Stimulated activated memory B cell treated with anti-CD40 and anti-IgM and Interleukin-4, amounts not matched to agents 10 μg/mL and 1 μg/mL and 100 μg/mL, for 72 hours (primary cell): ENCODE measurements around the gene PSAPL1.
"Not testable (repeated sequence)": the region's sequence is repeated elsewhere in the genome, so short reads cannot be mapped to it uniquely, and the experiment has no call there.

Experiments
- ATAC-seq: fragments of 150-1000 bp; cut with Tn5 transposase; 2 replicates; pipeline ENCODE4 v1.10.0; 2021
- H3K27ac Mint-ChIP-seq: one replicate; pipeline ENCODE4 v1.8.0; 2022; ENCODE audit warnings: mild to moderate bottlenecking, mixed read lengths
- H3K27me3 Mint-ChIP-seq: one replicate; pipeline ENCODE4 v1.8.0; 2022; ENCODE audit warnings: mixed read lengths
- H3K36me3 Mint-ChIP-seq: one replicate; pipeline ENCODE4 v1.8.0; 2022; ENCODE audit warnings: mixed read lengths
- H3K4me1 Mint-ChIP-seq: one replicate; pipeline ENCODE4 v1.8.0; 2022; ENCODE audit warnings: mixed read lengths
- H3K4me3 Mint-ChIP-seq: one replicate; pipeline ENCODE4 v1.8.0; 2022; ENCODE audit warnings: mild to moderate bottlenecking, moderate library complexity, mixed read lengths
- H3K9me3 Mint-ChIP-seq: one replicate; pipeline ENCODE4 v1.8.0; 2022; ENCODE audit warnings: mixed read lengths

The PSAPL1 gene

DNA sequence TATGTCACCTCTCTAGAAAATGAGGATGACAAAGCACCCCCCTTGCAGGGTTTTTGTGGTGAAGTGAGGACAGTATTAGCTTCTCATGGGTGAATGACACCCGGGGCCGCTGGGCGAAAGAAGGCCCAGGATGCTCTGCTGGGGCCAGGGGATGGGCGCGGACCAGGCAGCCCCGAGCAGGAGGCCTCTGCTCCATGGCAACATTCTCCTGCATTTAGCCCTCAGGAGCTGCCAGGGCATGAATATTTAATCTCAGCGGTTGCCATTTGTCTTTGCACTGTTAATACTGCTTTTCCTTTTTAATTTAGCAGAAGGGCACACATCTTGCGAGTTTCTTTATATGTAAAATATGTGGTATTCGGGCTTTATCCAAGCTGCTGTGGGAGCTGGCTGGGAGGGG is 30.3 kb upstream of the PSAPL1 start:
- no peak overlapping the region for H3K4me3 Mint-ChIP-seq
- peaks cover 15% of the 10 kb centered on the region for H3K27me3 Mint-ChIP-seq
- no peaks in the 10 kb centered on the region for H3K36me3 Mint-ChIP-seq
- ATAC-seq = no peak
- no peak overlapping the region for H3K27ac Mint-ChIP-seq
- peaks cover 4% of the 10 kb centered on the region for H3K9me3 Mint-ChIP-seq
- H3K4me1 Mint-ChIP-seq = no peaks in the 10 kb centered on the region

DNA sequence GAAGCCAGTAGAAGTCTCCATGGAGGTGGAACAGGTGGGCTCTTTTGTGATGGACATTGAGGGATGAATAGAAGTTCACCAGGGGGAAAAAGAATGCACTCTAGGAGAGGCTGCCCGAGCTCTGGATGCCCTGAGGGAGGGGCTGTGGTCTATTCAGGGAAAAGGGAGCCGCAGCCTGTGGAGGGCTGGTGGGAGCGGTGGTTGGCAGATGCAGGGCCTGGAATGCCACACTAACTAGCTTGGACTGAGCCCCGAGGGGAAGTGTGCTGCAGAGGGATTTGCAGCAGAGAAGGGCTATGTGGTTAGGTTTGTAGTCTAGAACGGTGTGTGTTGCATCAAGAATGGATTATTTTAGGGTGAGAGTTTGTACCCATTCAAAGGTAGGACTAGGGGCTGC is 29.5 kb upstream of the PSAPL1 start:
- H3K4me3 Mint-ChIP-seq = no peak overlapping the region
- ATAC-seq = no peak
- peaks cover 4% of the 10 kb centered on the region for H3K9me3 Mint-ChIP-seq
- no peak overlapping the region for H3K27ac Mint-ChIP-seq
- H3K27me3 Mint-ChIP-seq = peaks cover 15% of the 10 kb centered on the region
- H3K36me3 Mint-ChIP-seq = no peaks in the 10 kb centered on the region
- no peaks in the 10 kb centered on the region for H3K4me1 Mint-ChIP-seq

DNA sequence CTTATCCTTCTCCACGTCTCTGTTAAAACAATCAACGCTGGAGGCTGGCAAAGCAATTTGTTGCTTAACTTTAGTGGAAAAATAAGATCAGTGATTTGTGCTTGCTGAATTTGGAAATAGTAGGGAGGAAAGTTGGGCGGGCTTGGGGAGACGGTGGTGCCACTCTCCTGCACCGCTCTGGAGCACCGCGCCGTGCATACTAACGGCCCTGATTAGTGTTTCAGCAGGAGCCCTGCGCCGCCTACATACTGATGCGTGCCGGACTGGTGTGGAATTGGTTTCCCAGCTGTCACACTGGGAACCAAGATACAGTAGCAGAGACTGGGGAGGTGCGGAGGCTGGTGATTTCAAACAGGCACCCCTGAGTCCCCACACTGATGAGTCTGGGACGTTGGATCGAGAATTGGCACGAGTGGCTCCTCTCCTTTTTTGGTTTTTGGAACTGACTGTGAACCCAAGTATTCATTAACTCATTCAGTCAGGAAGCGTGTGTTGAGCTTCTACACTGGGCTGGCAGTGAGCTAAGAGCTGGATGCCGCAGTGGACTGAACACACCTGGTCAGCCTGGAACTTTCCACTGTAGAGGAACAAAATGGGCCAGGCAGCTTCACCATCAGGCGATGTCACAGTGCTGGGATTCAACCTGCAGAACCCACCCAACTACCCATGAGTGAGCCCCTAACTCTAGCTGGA is 29.0 kb upstream of the PSAPL1 start:
- no peak overlapping the region for H3K27ac Mint-ChIP-seq
- H3K36me3 Mint-ChIP-seq = no peaks in the 10 kb centered on the region
- no peak overlapping the region for H3K4me3 Mint-ChIP-seq
- no peaks in the 10 kb centered on the region for H3K4me1 Mint-ChIP-seq
- peaks cover 15% of the 10 kb centered on the region for H3K27me3 Mint-ChIP-seq
- no peaks in the 10 kb centered on the region for H3K9me3 Mint-ChIP-seq
- ATAC-seq = no peak

DNA sequence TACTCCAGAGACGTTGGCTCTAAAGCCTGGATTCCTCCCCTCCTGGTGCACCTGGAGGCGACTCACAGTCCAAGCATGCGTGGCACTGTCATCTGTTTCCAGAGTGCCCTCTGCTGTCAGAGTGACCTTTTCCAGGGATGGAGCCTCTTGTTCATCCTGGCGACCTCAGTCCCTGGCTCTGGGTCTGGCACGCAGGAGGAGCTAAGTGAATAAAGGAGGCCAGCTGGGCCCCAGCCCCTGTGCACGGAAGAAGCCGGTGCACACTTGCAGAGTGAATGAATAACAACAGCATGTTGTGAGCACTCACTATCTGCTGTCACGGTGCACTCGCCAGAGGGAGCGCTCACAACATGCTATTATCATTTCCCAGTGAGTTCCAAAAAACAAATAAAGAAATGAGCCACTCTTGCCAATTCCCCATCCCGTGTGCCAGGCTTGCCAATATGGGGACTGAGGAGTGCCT is 27.8 kb upstream of the PSAPL1 start:
- no peak overlapping the region for H3K4me3 Mint-ChIP-seq
- peaks cover 15% of the 10 kb centered on the region for H3K27me3 Mint-ChIP-seq
- H3K4me1 Mint-ChIP-seq = no peaks in the 10 kb centered on the region
- no peak for ATAC-seq
- no peak overlapping the region for H3K27ac Mint-ChIP-seq
- no peaks in the 10 kb centered on the region for H3K9me3 Mint-ChIP-seq
- no peaks in the 10 kb centered on the region for H3K36me3 Mint-ChIP-seq

DNA sequence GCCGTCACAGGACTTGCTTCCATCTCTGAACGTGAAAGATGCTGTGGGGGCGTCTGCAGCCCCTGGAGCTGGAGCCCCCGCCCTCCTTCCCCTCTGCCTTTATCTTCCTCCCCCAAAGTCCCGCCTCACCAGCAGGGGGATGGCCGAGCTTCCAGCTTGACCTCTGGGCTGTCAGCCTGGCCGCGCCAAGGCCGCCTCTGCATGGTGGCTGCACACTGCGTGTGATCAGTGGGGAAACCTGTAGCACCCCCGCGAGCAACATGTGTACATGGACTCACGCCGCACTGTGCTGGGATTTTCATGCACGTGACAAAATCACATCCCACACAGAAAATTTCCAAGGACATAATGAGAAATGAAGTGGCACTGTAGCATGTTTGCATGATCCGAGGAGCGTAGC is 26.5 kb upstream of the PSAPL1 start:
- no peaks in the 10 kb centered on the region for H3K36me3 Mint-ChIP-seq
- no peak overlapping the region for H3K4me3 Mint-ChIP-seq
- H3K27ac Mint-ChIP-seq = no peak overlapping the region
- no peak for ATAC-seq
- no peaks in the 10 kb centered on the region for H3K9me3 Mint-ChIP-seq
- peaks cover 15% of the 10 kb centered on the region for H3K27me3 Mint-ChIP-seq
- no peaks in the 10 kb centered on the region for H3K4me1 Mint-ChIP-seq

DNA sequence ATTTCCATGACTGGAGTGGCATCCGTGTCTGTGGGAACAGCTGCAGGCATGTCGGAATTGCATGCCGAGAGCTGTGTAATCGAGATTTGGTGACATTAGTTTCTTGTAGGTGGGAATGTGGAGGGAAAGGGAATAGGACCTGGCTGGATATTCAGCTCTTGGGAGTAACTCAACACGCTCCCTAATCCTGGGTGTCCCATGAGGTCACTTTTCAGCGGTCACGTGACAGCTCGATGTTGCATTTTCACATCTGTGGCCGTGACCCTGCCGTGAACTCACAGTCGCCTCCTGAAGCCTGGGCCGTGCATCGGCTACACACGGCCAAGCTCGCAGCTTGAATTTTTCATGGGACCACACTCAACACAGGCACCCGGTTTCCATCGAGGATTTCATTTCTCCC is 25.8 kb upstream of the PSAPL1 start:
- H3K4me3 Mint-ChIP-seq = no peak overlapping the region
- no peak overlapping the region for H3K27ac Mint-ChIP-seq
- peaks cover 15% of the 10 kb centered on the region for H3K27me3 Mint-ChIP-seq
- no peaks in the 10 kb centered on the region for H3K9me3 Mint-ChIP-seq
- H3K36me3 Mint-ChIP-seq = no peaks in the 10 kb centered on the region
- no peak for ATAC-seq
- no peaks in the 10 kb centered on the region for H3K4me1 Mint-ChIP-seq

DNA sequence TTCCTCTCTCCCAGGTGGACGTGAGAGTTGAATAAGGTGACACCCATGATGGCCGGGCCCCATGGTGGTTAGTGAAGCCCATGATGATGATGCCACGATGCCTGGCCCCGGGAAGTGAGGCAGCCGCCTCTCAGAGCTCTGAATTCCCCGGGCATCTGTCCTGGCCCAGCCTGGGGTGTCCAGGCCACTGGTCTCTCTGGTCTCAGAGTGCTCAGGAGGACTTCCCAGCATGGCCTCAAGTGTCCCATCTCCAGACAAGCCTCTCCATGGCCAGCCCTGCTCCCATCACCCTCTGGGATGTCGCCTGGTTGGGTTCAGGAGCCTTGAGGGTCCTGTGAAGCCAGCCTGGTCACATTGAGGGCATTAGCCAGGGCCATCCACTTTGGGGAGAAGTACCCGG is 24.7 kb upstream of the PSAPL1 start:
- H3K36me3 Mint-ChIP-seq = no peaks in the 10 kb centered on the region
- H3K9me3 Mint-ChIP-seq = no peaks in the 10 kb centered on the region
- H3K27me3 Mint-ChIP-seq = peaks cover 15% of the 10 kb centered on the region
- no peak for ATAC-seq
- no peaks in the 10 kb centered on the region for H3K4me1 Mint-ChIP-seq
- H3K27ac Mint-ChIP-seq = no peak overlapping the region
- no peak overlapping the region for H3K4me3 Mint-ChIP-seq

DNA sequence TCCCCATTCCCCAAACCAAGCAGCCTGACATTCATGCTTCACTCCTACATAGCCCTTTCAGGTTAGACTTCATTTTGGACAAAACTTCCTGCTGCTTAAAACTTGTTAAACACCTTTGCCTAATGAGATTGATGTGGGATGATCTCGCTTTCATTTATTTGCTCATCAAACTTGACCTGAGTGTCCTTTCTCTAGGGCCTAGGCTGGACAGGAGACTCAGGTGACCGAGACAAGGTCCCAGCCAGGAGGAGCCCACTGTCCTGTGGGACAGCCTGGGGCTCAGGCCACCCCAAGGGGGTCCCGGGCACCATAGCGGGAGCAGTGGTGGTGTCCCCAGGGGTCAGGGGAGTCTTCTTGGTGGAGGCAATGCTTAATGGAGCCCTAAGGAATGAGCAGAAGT is 23.7 kb upstream of the PSAPL1 start:
- no peak overlapping the region for H3K27ac Mint-ChIP-seq
- peaks cover 15% of the 10 kb centered on the region for H3K27me3 Mint-ChIP-seq
- no peaks in the 10 kb centered on the region for H3K9me3 Mint-ChIP-seq
- H3K4me3 Mint-ChIP-seq = no peak overlapping the region
- no peaks in the 10 kb centered on the region for H3K36me3 Mint-ChIP-seq
- no peaks in the 10 kb centered on the region for H3K4me1 Mint-ChIP-seq
- no peak for ATAC-seq

DNA sequence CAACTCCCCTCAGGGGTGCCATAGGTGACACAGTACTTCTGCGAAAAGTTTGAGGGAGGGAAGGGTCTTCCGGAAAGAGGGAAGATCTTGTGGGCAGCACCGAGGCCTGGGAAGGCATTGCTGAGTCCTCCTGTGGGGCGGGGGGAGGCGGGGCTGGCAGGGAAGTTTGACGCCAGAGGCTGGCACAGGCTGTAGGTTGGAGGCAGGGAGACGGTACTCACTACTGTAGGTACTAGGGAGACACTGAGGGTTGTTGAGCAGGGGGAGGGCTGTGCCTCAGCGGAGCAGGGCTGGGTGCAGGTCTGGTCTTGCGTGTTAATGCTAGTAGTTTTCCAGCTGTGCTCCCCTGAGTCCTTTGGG is 23.3 kb upstream of the PSAPL1 start:
- Mint-ChIP-seq H3K9me3 (no peaks in the 10 kb centered on the region), H3K27ac (no peak overlapping the region), H3K4me1 (no peaks in the 10 kb centered on the region), H3K27me3 (peaks cover 15% of the 10 kb centered on the region), H3K36me3 (no peaks in the 10 kb centered on the region), H3K4me3 (no peak overlapping the region)
- ATAC-seq = no peak

DNA sequence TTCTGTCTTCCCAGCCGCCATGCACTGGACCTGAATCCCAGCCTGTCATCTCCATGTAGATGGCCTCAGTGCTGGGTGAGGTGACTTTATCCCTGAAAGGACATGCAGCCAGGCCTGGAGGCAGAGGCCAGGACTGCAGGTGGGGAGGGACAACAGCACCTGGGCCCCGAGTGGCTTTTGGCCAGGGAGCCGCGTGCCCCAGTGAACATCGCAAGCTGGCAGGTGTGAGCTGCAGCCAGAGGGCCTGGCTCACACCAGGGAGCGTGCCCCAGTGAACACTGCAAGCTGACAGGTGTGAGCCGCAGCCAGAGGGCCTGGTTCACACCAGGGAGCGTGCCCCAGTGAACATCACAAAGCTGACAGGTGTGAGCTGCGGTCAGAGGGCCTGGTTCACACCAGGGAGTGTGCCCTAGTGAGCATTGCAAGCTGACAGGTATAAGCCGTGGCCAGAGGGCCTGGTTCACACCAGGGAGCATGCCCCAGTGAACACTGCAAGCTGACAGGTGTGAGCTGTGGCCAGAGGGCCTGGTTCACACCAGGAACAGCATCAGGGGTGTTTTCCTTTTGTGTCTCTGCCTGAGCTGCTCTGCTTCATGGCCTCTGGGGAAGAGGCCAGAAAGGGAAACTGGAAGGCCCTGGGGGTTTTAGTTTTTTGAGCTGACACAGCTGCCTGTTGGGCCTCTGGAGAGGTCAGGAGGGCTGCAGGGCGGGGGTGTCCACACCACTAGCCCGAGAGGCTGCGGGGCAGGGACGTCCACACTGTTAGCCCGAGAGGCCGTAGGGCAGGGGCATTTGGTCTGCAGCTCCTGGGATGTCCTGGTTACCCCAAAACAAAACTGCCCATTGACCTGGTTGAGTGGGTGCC is 22.7 kb upstream of the PSAPL1 start:
- Mint-ChIP-seq H3K27ac (no peak overlapping the region), H3K36me3 (no peaks in the 10 kb centered on the region), H3K4me3 (no peak overlapping the region), H3K27me3 (peaks cover 15% of the 10 kb centered on the region), H3K9me3 (no peaks in the 10 kb centered on the region), H3K4me1 (no peaks in the 10 kb centered on the region)
- no peak for ATAC-seq

DNA sequence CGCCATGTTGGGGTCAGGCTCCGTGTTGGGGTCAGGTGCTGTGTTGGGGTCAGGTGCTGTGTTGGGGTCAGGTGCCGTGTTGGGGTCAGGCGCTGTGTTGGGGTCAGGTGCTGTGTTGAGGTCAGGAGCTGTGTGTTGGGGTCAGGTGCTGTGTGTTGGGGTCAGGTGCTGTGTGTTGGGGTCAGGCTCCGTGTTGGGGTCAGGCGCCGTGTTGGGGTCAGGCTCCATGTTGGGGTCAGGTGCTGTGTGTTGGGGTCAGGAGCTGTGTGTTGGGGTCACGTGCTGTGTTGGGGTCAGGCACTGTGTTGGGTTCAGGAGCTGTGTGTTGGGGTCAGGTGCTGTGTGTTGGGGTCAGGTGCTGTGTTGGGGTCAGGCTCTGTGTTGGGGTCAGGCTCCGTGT is 18.1 kb upstream of the PSAPL1 start:
- ATAC-seq, H3K27ac Mint-ChIP-seq, H3K9me3 Mint-ChIP-seq, H3K4me3 Mint-ChIP-seq, H3K36me3 Mint-ChIP-seq, H3K27me3 Mint-ChIP-seq, H3K4me1 Mint-ChIP-seq: not testable (repeated sequence)

DNA sequence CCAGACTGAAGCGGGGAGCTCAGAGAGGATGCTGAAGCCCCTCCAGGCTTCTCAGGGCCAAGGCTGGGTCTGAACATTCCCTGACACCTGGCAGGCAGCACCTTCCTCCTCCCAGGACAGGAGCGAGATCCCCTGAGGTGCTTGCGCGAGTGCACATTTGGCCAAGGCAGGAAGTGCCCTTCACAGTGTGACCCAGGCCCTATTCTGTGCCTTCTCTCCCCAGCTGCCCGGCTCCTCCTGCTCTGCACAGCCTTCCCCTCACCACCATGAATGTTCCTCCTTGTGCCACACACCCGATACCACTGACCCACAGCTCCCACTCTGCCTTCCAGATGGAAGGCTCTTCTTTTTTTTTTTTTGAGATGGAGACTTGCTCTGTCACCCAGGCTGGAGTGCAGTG is 17.1 kb upstream of the PSAPL1 start:
- Mint-ChIP-seq H3K36me3 (no peaks in the 10 kb centered on the region), H3K4me3 (no peak overlapping the region), H3K4me1 (no peaks in the 10 kb centered on the region), H3K27me3 (no peaks in the 10 kb centered on the region), H3K9me3 (peaks cover 3% of the 10 kb centered on the region), H3K27ac (no peak overlapping the region)
- ATAC-seq = no peak

DNA sequence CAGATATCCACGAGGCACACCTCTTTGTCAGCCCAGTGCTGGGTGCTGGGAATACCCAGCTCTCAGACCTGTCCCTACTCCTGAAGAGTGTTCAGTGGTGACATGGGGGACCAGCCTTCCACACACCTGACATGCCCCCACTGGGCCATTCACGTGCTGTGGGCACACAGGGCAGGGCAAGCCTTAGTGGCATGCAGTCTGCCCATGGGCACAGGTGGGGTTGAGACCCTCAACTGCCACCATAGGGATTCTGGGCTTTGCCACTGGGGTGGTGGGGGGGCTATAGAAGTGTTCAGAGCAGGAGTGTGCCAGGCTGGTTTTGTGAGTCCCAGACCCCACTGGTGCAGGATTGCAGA is 16.7 kb upstream of the PSAPL1 start:
- no peak for ATAC-seq
- H3K4me1 Mint-ChIP-seq = no peaks in the 10 kb centered on the region
- H3K27me3 Mint-ChIP-seq = no peaks in the 10 kb centered on the region
- H3K36me3 Mint-ChIP-seq = no peaks in the 10 kb centered on the region
- H3K9me3 Mint-ChIP-seq = peaks cover 3% of the 10 kb centered on the region
- no peak overlapping the region for H3K4me3 Mint-ChIP-seq
- no peak overlapping the region for H3K27ac Mint-ChIP-seq

DNA sequence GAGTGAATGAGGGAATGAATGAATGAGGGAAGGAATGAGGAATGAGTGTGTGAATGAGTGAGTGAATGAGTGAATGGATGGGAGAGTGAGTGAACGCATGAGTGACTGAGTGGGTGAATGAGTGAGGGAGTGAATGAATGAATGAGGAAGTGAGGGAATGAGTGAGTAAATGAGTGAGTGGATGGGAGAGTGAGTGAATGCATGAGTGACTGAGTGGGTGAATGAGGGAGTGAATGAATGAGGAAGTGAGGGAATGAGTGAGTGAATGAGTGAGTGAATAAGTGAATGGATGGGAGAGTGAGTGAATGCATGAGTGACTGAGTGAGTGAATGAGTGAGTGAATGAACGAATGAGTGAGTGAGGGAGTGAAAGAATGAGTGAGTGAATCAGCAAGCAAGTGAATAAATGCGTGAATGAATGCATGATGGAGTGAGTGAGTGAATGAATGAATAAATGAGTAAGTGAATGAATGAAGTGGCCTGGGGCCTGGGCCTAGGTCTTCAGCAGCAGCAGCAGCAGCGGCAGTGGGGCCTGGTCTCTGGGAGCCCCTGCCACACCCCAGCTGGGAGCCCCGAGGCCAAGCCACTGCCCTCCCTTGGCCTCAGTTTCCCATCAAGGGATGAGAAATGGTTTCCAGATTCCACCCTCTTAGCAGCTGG is 16.2 kb upstream of the PSAPL1 start:
- Mint-ChIP-seq H3K9me3 (peaks cover 3% of the 10 kb centered on the region), H3K4me3 (no peak overlapping the region), H3K27me3 (no peaks in the 10 kb centered on the region), H3K4me1 (no peaks in the 10 kb centered on the region), H3K36me3 (no peaks in the 10 kb centered on the region), H3K27ac (no peak overlapping the region)
- ATAC-seq = no peak

DNA sequence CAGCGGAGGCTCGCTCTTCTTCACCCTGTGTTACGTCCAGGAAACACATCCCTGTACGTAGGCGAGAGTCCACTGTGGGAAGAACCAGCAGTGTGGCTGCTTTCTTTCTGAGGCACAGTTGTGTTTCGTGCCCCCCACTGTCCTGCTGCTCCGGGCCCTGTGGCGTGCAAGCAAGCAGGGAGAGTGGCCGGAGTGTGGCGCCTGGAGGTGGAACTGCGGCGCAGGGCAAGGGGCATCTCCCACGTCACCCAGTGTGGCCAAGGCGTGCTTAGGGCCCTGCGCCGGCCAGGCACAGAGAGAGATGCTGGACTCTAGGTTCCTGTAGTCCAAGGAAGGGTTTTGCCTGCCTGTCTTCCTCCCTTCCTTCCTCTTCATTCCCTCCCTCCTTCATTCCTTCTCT is 13.3 kb upstream of the PSAPL1 start:
- no peak for ATAC-seq
- Mint-ChIP-seq H3K27me3 (peaks cover 19% of the 10 kb centered on the region), H3K27ac (no peak overlapping the region), H3K4me3 (no peak overlapping the region), H3K36me3 (no peaks in the 10 kb centered on the region), H3K9me3 (peaks cover 7% of the 10 kb centered on the region), H3K4me1 (no peaks in the 10 kb centered on the region)

DNA sequence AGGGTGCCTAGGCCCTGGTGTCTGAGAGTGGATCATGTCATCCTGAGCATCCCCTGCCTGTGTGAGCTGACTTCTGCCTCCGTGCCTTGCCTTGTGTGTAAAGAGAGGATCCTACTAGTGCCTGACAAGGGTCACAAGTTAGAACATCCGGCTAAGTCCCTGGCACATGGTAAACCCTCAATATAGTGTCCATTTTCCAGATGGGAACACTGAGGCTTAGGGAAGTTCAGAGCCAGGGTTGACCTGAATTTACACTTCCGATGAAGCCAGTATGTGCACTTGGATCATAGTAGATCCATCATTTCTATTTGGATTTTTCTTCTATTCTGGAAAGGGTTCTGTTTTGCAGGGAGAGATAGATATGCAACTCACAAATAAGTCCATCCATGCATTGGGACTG is 12.5 kb upstream of the PSAPL1 start:
- no peak for ATAC-seq
- Mint-ChIP-seq H3K4me3 (no peak overlapping the region), H3K27me3 (peaks cover 19% of the 10 kb centered on the region), H3K9me3 (peaks cover 7% of the 10 kb centered on the region), H3K36me3 (no peaks in the 10 kb centered on the region), H3K27ac (no peak overlapping the region), H3K4me1 (no peaks in the 10 kb centered on the region)
